Testis (tissue), 2 donors: ENCODE measurements around the gene NCK2.

Experiments used
- POLR2A ChIP-seq: fragments of 450-650 bp; IDR thresholded peaks from one replicate; pipeline ENCODE4 v1.6.1; 2017; ENCODE audit warnings: antibody characterized with exemption, mild to moderate bottlenecking, moderate library complexity
- TF ChIP-seq, protein P1 (sequence below), 3 experiments: fragments of 450-650 bp in 2 of 3; fragments of 200-600 bp in 1 of 3; sonication (generic) in 1 of 3; IDR thresholded peaks; one replicate each; pipeline ENCODE4 v1.5.1; 2016 to 2019; ENCODE audit warnings: antibody characterized with exemption in 3 of 3, mild to moderate bottlenecking in 2 of 3, moderate library complexity in 1 of 3

DNA sequence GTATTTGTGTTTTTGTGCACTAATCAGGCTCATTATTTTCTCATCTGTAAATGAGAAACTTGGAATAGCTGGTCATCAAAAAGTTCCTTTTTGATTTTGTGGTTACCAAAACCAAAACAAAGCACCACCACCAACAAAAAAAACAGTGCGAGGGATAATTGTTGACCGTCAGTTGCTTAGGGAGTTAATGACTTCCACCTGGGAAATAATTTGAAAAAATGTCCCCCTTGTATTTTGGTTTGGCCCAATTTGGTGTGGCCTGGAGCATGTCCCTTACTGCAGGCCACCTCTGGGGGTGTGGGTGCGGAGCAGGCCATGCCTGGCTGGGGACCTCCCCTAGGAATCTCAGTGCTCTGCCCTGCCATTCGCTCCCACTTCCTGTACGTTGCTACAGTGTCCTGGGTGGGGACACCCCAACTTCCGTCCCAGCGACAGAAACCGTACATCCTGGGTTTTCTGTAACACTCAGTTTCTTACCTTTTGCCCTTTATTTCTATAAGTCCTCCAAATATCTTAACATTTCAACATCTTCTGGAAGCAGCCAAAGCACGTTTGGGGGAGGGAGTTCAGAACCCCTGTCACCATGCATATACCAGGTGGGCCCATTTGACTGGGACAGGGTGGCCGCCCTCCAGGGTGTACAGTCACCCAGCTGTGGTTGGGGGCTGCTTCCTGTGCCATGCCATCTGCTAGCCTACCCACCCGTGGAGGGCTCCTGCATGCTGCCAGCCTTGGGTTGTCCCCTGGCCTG is 31.3 kb downstream of the NCK2 start:
- TF ChIP-seq, protein P1, sequence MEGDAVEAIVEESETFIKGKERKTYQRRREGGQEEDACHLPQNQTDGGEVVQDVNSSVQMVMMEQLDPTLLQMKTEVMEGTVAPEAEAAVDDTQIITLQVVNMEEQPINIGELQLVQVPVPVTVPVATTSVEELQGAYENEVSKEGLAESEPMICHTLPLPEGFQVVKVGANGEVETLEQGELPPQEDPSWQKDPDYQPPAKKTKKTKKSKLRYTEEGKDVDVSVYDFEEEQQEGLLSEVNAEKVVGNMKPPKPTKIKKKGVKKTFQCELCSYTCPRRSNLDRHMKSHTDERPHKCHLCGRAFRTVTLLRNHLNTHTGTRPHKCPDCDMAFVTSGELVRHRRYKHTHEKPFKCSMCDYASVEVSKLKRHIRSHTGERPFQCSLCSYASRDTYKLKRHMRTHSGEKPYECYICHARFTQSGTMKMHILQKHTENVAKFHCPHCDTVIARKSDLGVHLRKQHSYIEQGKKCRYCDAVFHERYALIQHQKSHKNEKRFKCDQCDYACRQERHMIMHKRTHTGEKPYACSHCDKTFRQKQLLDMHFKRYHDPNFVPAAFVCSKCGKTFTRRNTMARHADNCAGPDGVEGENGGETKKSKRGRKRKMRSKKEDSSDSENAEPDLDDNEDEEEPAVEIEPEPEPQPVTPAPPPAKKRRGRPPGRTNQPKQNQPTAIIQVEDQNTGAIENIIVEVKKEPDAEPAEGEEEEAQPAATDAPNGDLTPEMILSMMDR (IDR thresholded peaks at IDR 0.05): no peak
- no peak for TF ChIP-seq POLR2A
